Rectal smooth muscle tissue (tissue), 1 donor: ENCODE data around the gene PDE3A.

Experiments used
- H3K27ac ChIP-seq: one replicate; pipeline ENCODE4 v1.7.0; 2013; ENCODE audit warnings: low read depth, low read length, inconsistent platforms
- H3K27me3 ChIP-seq: one replicate; pipeline ENCODE4 v1.7.0; 2013; ENCODE audit warnings: low read length; ENCODE audit not compliant: control insufficient read depth, insufficient read depth
- H3K36me3 ChIP-seq: one replicate; pipeline ENCODE4 v1.7.0; 2013; ENCODE audit warnings: low read length; ENCODE audit not compliant: control insufficient read depth, insufficient read depth
- H3K4me1 ChIP-seq: one replicate; pipeline ENCODE4 v1.7.0; 2013; ENCODE audit warnings: low read length; ENCODE audit not compliant: control insufficient read depth, insufficient read depth
- H3K4me3 ChIP-seq: one replicate; pipeline ENCODE4 v1.7.0; 2013; ENCODE audit warnings: low read length
- H3K9ac ChIP-seq: one replicate; pipeline ENCODE4 v1.7.0; 2013; ENCODE audit warnings: low read length

Gene PDE3A

GRCh38 chr12:20364501-20364900 is 3.8 kb upstream of the PDE3A start:
- no peak overlapping the region for H3K4me3 ChIP-seq
- H3K36me3 ChIP-seq = no peaks in the 10 kb centered on the region
- peaks cover 3% of the 10 kb centered on the region for H3K4me1 ChIP-seq
- no peaks in the 10 kb centered on the region for H3K27me3 ChIP-seq
- H3K9ac ChIP-seq = no peak overlapping the region
- no peak overlapping the region for H3K27ac ChIP-seq

DNA sequence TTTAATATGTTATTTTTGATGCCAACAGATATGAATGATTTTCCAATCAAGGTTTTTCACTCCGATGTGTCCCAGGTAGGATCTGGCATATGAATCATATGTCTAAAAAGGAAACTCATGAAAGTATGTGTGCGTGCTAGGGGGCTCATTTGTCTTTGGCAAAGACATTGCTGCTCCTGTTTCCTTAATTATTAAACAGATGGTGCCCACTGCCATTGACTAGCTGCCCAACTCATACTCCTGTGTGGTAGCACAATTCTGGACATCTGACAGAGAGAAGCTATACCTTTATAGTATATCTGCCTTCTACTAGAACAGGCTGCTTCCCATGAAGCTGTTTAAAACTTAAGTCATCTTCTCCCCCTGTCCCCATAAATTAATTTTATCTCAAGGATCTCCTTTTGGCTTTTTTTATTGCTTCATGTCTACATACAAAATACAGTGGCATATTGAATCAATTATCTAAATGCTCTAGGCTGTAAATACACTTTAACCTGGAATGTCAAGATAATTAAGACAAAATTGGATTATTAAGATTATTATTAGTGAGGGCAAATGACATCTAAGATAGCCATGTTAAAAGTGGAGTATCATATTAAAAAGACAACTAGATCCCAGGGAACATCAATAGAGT is 1.4 kb upstream of the PDE3A start:
- peaks cover 3% of the 10 kb centered on the region for H3K4me1 ChIP-seq
- H3K27ac ChIP-seq = no peak overlapping the region
- no peaks in the 10 kb centered on the region for H3K36me3 ChIP-seq
- no peak overlapping the region for H3K4me3 ChIP-seq
- H3K27me3 ChIP-seq = no peaks in the 10 kb centered on the region
- H3K9ac ChIP-seq = no peak overlapping the region

DNA sequence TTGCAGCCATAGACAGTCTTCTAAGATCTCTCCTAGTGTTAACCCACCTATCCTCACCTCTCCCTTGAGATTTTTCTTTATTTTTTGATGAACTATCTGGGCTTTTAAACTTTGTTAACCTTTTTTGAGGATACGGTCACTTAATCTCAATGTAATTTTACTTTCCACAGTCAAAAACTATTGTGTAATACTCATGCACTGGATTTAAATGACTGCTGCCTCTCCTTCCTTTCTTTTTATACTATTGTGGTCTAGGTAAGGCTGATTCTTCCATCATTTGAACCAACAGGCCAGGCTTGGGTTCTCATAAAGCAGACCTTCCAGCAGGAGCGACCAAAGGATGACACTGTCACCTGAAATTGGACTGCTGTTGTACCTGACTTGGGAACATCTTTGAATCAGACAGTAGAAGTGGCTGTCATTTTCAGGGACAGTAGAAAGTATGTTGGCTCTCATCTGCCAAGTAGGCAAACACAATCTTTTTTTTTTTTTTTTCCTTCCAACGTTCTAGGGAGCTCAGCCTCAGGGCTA is 689 bp upstream of the PDE3A start:
- Histone ChIP-seq H3K27ac (peak overlapping the region; percentile 76), H3K36me3 (no peaks in the 10 kb centered on the region), H3K9ac (no peak overlapping the region), H3K27me3 (no peaks in the 10 kb centered on the region), H3K4me1 (peaks cover 3% of the 10 kb centered on the region), H3K4me3 (peak overlapping the region; percentile 89)

GRCh38 chr12:20368651-20369304 is 441 bp downstream of the PDE3A start:
- H3K4me1 ChIP-seq = peaks cover 3% of the 10 kb centered on the region

GRCh38 chr12:20369305-20370013 is 1.1 kb downstream of the PDE3A start:
- Histone ChIP-seq H3K27me3 (no peaks in the 10 kb centered on the region), H3K4me3 (peak overlapping the region; percentile 89), H3K27ac (peak overlapping the region; percentile 76), H3K36me3 (no peaks in the 10 kb centered on the region), H3K9ac (peak overlapping the region; percentile 45), H3K4me1 (peaks cover 3% of the 10 kb centered on the region)

More at GRCh38 chr12:20368651-20369304, 441 bp downstream of the PDE3A start:
- Histone ChIP-seq H3K27ac (peak overlapping the region; percentile 76), H3K27me3 (no peaks in the 10 kb centered on the region), H3K9ac (no peak overlapping the region), H3K36me3 (no peaks in the 10 kb centered on the region), H3K4me3 (peak overlapping the region; percentile 89)

DNA sequence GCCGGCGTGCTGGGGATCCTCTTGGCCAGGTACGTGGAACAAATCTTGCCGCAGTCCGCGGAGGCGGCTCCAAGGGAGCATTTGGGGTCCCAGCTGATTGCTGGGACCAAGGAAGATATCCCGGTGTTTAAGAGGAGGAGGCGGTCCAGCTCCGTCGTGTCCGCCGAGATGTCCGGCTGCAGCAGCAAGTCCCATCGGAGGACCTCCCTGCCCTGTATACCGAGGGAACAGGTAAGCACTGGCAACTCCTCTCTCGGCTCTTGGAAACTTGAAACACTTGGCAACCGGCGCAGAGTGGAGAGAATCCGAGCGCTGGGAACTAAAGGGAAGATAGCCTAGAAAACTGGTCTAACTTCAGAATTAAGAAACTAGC is 1.7 kb downstream of the PDE3A start:
- Histone ChIP-seq H3K27me3 (no peaks in the 10 kb centered on the region), H3K9ac (peak overlapping the region; percentile 45), H3K36me3 (no peaks in the 10 kb centered on the region), H3K4me1 (peaks cover 5% of the 10 kb centered on the region), H3K4me3 (peak overlapping the region; percentile 89), H3K27ac (peak overlapping the region; percentile 76)

DNA sequence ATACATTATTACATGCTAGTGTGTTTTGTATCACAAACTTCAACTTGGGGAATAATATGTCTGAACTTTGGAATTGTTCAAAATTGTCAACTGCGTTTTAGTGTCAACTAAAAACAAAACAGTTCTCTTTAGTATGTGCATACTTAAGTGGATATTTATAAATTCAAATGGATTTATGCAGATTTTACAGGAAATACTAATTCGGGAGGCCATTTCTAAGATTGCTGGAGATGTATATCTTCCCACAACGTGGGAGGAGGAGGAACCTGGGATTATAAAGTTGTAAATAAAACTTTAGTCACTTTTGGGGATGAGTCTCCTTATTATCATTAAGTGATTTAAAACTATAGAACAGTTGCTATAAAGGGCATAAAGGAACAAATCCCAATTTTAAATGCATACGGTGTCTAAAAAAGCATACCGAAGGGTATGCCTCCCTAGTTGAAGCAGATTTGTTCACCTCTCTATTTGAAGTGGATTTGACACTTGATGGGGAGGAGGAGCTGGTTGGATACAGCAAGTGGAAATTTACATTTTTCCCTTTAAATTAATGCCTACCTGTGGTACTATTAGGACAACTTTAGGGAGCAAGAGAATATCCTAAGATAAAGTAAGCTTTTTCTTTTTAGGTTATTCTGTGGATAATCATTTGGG is 2.7 kb downstream of the PDE3A start:
- Histone ChIP-seq H3K27ac (peak overlapping the region; percentile 45), H3K4me1 (peaks cover 6% of the 10 kb centered on the region), H3K27me3 (no peaks in the 10 kb centered on the region), H3K36me3 (no peaks in the 10 kb centered on the region), H3K4me3 (peak overlapping the region; percentile 89), H3K9ac (no peak overlapping the region)

GRCh38 chr12:20372326-20373096 is 4.2 kb downstream of the PDE3A start:
- Histone ChIP-seq H3K4me1 (peaks cover 7% of the 10 kb centered on the region), H3K9ac (no peak overlapping the region), H3K36me3 (no peaks in the 10 kb centered on the region), H3K27me3 (no peaks in the 10 kb centered on the region), H3K4me3 (peak overlapping the region; percentile 51), H3K27ac (peak overlapping the region; percentile 55)

DNA sequence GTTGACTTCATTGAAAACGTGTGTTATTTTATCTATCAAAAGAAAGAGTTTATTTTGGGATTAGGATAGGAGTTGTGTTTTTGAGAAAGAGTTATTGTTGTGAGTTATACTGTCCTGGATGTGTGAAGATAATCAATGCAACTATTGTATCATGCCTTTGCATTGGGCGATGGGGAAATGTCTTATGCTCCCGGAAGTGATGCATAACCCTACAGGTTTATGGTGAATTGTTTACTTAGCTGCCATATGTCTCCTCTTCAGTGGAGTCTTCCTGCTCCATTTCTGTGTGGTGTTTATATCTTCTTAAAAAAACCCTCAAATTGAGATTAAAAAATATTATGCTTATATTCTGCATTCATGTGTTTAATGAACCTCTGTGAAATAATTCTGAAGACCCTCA is 6.5 kb downstream of the PDE3A start:
- Histone ChIP-seq H3K27ac (peak overlapping the region; percentile 3), H3K27me3 (no peaks in the 10 kb centered on the region), H3K36me3 (no peaks in the 10 kb centered on the region), H3K9ac (no peak overlapping the region), H3K4me3 (no peak overlapping the region), H3K4me1 (peaks cover 6% of the 10 kb centered on the region)

GRCh38 chr12:20375560-20375959 is 7.2 kb downstream of the PDE3A start:
- peaks cover 6% of the 10 kb centered on the region for H3K4me1 ChIP-seq

GRCh38 chr12:20376984-20377383 is 8.6 kb downstream of the PDE3A start:
- Histone ChIP-seq H3K4me1 (peaks cover 14% of the 10 kb centered on the region), H3K4me3 (no peak overlapping the region), H3K27me3 (no peaks in the 10 kb centered on the region), H3K27ac (no peak overlapping the region), H3K9ac (no peak overlapping the region), H3K36me3 (no peaks in the 10 kb centered on the region)

More at GRCh38 chr12:20375560-20375959, 7.2 kb downstream of the PDE3A start:
- H3K27me3 ChIP-seq = no peaks in the 10 kb centered on the region
- H3K36me3 ChIP-seq = no peaks in the 10 kb centered on the region
- H3K9ac ChIP-seq = no peak overlapping the region
- no peak overlapping the region for H3K4me3 ChIP-seq
- no peak overlapping the region for H3K27ac ChIP-seq
